ENCODE data around the gene TSNAX.
"Not testable (repeated sequence)": the region's sequence is repeated elsewhere in the genome, so short reads cannot be mapped to it uniquely, and the experiment has no call there.

Gene TSNAX

GRCh38 chr1:231564373-231564772 is 35.9 kb downstream of the TSNAX start:
- no peak for DNase-seq

DNA sequence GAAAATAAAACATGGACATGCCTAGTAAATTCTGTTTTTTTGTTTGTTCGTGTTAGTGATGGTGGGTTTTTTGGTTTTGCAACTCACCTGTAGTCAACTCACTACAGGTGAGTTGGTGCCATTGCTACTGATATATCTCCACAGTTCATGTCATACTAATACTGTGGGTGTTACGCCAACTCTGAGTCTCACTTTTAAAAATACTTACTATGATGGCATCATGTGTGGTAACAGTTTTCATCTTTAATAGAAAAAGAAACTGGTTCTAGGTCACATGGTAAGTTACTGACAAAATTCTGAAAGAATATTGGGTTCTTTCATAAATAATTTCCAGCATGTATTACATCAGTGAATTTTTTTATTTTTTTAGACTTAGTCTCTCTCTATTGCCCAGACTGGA is 38.0 kb downstream of the TSNAX start:
- DNase-seq = no peak

DNA sequence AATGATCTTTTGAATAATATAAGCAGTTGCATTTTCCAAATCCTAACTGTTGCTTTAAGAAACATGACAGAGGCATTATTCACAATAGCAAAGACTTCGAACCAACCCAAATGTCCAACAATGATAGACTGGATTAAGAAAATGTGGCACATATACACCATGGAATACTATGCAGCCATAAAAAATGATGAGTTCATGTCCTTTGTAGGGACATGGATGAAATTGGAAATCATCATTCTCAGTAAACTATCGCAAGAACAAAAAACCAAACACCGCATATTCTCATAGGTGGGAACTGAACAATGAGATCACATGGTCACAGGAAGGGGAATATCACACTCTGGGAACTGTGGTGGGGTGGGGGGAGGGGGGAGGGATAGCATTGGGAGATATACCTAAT is 41.8 kb downstream of the TSNAX start:
- not testable (repeated sequence) for DNase-seq

DNA sequence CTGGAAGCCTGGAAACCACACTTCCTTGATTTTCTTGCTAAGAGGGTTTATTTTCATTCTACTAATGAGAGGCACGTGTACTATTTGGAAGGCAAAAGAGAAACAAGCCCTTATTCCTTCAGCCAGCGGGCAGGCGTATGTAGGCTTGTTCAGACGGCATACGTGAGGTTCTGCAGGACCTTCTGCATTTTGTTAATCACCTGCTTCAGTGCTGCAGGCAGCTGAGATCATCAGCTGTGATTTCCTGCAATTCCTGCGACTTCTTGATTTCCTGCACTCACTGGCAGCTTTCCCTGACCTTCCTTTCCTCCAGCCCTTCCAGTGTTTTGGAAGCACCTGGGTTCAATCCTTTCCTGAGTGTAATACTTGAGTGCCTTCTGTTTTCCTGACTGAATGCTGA is 43.4 kb downstream of the TSNAX start:
- no peak for DNase-seq

DNA sequence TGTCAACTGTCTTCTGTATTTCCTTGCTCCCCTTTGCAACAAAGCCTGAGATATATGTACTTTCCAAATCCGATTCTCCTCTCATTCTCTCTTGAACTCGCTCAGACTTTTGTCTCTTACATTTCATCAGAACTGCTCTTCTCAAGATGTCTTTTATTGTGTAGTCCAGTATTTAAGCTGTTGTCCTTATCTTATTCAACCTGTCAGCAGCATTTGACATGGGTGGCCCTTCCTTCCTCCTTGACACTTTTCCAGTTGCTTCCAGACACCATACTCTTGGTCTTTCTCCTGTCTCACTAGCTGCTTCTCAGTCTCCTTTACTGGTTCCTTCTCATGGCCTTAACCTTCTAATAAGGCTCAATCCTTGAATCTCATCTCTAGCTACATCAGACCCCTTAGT is 47.0 kb downstream of the TSNAX start:
- DNase-seq = no peak

DNA sequence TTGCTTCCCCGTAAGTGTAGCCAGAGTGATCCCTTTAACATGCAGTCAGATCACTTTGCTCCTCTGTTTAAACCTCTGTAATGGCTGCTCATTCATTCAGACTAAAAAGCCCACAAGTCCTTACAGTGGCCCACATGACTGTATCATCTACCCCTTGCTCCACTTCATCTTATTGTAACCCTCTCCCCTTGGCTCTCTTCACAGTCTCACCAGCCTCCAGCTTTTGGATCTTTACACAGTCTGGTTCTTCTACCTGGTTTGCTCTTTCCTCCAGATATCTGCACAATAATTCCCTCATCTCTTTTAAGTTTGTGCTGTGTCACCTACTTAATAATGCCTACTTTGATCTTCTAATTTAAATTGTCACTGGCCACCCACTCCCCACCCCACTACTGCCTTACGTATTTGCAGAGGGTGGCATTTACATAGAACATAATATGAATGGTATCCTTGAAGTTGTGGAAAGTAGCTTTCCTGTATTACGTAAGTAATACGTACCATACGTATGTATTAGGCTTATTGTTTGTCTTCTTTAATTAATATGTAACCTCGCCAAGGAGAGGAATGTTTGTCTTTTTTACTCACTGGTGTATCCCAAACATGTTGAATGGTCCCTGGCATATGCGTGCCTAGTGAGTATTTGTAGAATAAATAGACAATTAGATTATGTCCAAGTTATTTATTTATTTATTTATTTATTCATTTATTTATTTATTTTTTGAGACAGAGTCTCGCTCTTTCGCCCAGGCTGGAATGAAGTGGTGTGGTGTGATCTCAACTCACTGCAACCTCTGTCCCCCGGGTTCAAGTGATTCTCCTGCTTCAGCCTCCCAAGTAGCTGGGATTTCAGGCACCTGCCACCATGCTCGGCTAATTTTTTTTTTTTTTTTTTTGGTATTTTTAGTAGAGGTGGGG is 48.6 kb downstream of the TSNAX start:
- no peak for DNase-seq

DNA sequence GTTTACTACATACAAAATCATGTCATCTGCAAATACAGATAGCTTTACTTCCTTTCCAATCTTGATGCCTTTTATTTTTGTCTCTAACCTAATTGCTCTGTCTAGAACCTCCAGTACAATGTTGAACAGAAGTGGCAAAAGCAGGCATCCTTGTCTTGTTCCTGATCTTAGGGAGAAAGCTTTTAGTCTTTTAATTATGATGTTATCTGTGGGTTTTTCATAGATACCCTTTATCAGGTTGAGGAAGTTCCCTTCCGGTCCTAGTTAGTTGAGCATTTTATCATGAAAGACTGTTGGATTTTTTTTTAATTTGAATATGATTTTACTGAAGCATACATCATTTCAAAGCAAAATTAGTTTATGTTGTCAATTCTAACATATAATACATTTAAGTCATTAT is 52.4 kb downstream of the TSNAX start:
- no peak for DNase-seq

DNA sequence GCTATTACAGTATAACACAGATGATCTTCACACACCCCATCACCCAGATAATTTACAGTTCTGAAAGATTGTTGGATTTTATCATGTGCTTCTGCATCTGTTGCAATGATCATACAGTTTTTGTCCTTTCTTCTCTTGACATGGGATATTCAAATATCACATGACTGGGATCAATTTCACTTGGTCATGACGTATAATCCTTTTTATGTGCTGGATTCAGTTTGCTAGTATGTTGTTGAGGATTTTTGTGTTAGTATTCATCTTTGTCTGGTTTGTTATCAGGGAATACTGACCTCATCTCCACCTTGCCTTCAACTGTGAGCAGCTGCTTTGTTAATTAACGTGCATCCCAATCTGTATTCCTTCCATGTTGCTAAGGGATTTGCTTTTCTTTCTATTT is 53.4 kb downstream of the TSNAX start:
- no peak for DNase-seq

- DNase-seq = no peak
Observed at GRCh38 chr1:231583376-231583775, 54.9 kb downstream of the TSNAX start.

GRCh38 chr1:231584117-231584516 is 55.6 kb downstream of the TSNAX start:
- no peak for DNase-seq

- DNase-seq = no peak
Observed at GRCh38 chr1:231584921-231585320, 56.5 kb downstream of the TSNAX start.

DNA sequence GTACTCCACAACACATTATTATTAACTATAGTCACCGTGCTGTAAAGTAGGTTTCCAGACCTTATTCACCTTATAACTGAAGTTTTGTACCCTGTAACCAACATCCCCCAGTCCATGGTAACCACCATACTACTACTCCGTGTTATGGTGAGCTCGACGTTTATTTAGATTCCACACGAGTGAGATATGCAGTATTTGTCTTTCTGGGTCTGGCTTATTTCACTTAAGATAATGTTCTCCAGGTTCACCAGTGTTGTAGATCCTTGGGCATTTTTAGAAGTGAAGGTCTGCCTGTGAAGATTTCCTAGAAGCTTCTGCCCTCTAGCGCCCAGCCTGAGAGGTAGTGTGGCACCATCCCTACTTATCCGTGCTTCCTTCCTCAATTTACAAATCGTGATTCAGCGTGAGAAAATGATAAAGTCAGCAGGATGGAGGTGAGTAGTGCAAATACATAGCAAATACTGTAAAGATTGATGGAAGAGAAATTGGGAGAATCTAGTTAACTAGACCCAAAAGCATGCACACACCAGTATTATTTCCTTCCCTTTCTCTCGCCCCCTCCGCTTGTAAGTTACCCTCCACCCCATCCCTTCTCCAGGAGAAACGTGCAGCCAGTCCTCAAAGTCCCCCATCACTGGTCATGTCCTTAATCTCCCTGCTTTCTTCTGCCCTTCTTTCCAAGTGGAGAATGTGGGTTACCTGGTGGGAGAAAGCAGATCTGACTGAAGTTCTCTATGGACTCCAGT is 62.2 kb downstream of the TSNAX start:
- DNase-seq = peak; percentile 42 to 53

- no peak for DNase-seq
Observed at GRCh38 chr1:231591466-231591865, 63.0 kb downstream of the TSNAX start.

GRCh38 chr1:231592809-231593208 is 64.3 kb downstream of the TSNAX start:
- no peak for DNase-seq

- DNase-seq = not testable (repeated sequence)
Observed at GRCh38 chr1:231593264-231593663, 64.8 kb downstream of the TSNAX start.

DNA sequence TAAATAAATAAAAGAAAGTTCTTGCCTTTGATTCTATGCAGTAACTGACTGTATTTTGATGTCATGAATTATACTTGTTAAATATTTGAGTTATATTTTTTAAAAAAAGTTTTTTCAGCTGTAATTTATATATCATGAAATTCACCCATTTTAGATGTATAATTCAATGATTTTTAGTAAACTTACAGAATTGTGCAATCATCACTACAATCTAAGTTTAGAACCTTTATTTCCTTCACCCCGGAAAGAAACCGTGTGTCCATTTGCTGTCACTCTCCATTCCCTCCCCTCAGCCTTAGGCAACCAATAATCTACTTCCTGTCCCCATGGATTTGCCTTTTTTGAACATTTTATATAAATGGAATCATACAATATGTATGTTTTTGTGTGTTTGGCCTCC is 65.7 kb downstream of the TSNAX start:
- DNase-seq = no peak

GRCh38 chr1:231594749-231595148 is 66.3 kb downstream of the TSNAX start:
- no peak for DNase-seq

GRCh38 chr1:231596337-231596791 is 67.9 kb downstream of the TSNAX start:
- no peak for DNase-seq

GRCh38 chr1:231597971-231598370 is 69.5 kb downstream of the TSNAX start:
- no peak for DNase-seq

DNA sequence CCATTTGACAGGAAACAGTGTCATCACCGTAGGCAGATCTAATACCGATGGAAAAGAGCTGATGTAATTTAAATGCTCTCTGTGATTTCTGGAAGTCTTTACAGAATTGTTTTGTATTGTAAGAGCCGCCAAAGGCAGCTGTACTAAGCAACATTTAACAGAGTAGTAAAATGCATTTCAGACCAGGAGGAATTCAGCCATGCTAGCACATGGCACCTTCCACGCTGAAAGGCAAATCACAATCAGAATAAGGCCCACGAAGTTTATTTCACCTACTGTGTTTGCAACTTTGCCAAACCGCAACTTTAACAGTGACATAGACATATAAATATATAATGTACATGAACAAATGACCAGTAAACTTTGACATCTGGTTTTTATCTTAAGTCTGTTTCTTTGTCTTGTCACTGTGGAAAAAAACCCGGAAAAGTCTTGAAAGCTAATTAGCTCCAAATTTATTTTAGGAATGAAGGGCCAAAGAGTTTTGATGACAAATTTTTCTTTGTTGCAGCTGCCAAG is 72.0 kb downstream of the TSNAX start:
- no peak for DNase-seq

- no peak for DNase-seq
Observed at GRCh38 chr1:231601824-231602672, 73.6 kb downstream of the TSNAX start.

DNA sequence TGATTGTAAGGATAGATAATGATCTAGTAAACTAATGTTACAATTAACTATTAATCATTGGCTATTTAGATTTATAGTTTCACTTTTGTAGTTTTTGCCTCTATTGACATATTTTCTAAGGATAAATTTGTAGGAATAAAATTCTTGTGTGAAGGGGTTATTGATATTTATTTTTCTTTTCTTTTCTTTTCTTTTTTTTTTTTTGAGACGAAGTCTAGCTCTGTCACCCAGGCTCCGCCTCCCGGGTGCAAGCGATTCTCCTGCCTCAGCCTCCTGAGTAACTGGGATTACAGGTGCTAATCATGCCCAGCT is 74.2 kb downstream of the TSNAX start:
- no peak for DNase-seq
